ENCODE results near the gene AOC1.

AOC1 gene

DNA sequence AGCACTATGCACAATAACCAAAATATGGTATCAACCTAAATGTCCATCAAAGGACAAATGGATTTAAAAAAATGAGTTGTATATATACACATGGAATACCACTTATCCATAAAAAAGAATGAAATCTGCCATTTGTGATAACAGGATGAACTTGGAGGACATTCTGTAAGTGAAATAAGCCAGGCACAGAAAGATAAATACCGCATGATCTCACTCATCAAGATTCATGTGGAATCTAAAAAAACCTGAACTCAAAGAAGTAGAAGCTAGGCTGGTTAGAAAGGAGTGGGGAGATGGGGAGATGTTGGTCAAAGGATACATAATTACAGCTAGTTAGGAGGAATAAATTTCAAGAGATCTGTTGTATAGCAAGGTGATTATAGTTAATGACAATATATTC, 17.3 kb upstream of the AOC1 start:
- no peak for DNase-seq

- DNase-seq: no peak
These were observed 16.5 kb upstream of the AOC1 start for GRCh38 chr7:150835702-150836280.

GRCh38 chr7:150838965-150839650, 13.2 kb upstream of the AOC1 start:
- no peak for DNase-seq

GRCh38 chr7:150842018-150842417, 10.3 kb upstream of the AOC1 start:
- no peak for DNase-seq

DNA sequence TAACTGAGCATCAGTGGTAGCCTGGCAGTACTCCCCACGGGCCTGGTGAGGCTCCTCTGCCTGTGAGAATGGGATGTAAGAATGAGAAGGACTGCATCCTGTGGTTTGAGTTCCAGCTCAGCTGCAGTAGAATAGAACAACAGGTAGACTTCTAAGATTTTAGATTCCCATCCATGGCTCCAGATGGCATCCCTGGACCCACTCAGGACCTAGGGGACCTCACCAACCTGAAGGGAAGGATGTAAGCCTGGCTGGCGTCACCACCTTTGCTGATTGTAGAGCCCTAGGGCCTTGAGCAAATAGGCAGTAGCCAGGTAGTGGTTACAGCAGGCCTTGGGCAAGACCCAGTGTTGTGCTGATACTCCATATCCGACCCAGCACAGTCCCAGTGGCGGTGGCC, 9.6 kb upstream of the AOC1 start:
- no peak for DNase-seq

- no peak for DNase-seq
These were observed 6.9 kb upstream of the AOC1 start for GRCh38 chr7:150845421-150845861.

DNA sequence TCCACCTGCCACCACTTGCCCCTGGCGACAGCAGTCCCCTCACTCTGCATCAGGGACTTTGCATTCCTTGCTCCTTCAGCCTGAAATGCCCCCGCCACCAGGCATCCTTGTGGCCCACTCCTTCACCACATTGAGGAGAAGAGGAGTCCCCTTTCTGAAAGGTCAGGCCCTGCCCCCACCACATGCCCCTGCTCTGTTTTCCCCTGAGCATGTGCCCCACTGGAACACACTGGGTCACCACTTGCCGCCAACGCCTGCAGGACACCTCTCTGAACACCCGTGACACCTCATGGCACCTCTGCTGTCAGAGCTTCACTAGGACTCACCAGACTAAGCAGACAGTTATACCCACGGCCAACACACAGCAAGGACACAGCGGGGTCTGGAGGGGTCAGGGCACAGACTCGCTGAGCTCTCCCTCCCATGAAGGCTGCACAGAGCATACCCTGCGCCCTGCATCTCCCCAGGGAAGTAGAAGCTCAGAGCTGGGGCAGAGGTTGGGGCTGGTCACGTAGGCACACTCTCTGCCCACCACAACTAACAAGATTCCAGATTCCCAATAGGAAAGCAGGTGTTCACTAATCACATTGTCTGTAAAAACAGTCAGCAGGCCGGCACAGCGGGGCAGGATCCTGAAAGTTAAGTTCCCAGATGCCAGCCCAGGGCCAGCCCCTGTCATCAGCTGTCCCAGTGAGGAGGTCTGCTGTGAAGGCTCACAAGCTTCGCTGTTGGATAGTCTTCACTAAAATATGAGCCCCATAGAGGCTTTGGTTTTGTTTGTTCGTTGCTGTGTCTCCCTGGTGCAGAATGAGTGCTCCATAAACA, 5.8 kb upstream of the AOC1 start:
- no peak for DNase-seq

GRCh38 chr7:150847536-150847935, 4.8 kb upstream of the AOC1 start:
- no peak for DNase-seq

DNA sequence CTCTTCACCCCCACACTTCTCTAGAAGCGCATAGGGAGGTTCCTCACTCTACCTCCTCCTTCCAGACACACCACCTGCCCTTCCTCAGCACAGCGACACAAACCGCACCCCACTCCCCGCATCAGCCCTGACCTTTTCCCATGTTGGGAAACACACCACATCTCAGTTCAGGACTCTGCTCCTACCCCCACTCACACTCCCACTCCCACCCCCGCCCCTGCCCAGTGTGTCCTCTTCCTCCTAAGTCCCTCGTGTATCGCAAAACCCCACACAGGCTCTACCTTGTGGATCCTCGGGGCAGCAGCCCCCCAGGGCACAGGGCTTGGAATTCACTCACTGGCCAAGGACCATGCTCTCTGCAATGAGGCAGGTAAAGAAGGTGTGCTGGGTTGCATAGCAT, 4.2 kb upstream of the AOC1 start:
- no peak for DNase-seq

DNA sequence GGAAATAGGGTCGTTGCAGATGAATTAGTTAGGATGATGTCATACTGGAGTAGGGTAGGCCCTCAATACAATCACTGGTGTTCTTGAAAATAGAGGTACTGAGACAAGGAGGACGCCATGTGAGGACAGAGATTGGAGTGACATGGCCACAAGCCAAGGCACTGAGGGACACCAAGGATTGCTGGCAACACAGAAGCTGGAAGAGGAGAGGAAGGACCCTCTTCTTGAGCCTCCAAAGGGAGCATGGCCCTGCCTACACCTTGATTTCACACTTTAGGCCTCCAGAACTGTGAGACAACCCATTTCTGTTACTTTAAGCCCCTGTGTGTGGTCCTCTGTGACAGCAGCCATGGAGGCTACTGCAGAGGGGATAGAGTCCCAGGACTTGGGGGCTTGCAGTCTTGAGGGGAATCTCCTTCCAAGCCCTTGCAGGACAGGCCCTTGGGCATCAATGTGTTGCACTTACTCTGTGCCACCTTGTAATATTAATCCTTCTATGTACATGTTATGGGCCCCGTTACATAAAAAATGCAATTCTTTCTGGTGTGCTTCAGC, 3.7 kb upstream of the AOC1 start:
- DNase-seq: no peak

- DNase-seq: no peak
These were observed 3.0 kb upstream of the AOC1 start for GRCh38 chr7:150849204-150849775.

- DNase-seq: no peak
These were observed 2.0 kb upstream of the AOC1 start for GRCh38 chr7:150850273-150850672.

GRCh38 chr7:150851492-150852370, 586 bp upstream of the AOC1 start:
- no peak for DNase-seq

GRCh38 chr7:150854066-150855000, 2.0 kb downstream of the AOC1 start:
- no peak for DNase-seq

DNA sequence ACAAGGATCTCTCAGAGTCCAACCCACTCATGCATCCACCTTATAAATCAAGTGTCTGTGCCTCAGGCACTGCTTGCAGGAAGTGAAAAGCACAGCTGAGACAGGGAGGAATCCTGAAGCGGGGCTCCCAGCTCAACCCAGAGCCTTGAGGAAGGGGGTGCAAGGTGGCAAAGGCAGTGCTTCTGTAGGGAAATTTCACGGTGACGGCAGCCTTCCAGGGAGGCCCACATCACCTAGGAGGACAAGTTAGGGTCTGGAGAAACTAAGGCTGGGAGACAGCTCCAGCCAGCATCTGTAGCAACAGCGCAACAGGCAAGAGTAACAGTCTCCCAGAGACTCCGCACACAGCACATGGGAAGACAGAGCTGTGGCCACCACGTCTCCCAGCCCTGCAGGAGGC, 2.7 kb downstream of the AOC1 start:
- DNase-seq: no peak

DNA sequence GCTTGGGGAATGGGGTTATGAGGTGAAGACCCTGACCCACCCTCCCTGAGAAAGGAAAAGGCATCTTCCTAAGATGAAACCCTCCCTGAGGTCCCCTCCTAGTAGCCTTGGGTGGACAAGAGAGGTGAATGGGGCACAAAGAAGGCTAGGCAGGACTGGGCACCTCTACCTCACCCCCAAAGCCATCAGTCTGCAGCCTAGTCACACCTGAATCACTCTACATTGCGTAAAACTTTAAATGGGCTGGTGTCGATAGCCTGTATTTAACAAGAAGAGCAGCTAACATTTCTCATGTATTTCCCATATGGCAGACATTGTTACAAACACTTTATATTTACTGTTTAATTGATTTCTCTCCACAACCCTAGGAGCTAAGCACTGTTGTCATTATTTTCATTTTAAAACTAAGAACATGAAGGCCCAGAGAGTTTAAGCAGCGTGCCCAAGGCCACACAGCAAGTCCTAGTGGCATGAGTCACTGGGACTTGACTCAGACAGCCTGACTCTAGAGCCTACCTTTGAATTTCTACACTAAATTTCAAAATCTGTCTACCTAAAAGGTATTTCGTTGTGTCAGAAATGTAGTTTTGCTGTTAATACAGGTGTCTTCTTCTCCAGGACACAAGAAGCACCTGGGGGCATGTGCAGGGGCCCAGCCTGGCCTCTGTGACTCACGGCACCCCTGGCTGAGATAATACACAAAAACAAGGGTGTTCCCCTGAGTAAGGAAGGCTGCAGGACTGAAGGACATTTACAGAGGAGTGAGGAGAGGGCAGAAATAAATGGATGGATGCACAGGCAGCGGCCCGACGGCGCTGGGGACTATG, 3.4 kb downstream of the AOC1 start:
- DNase-seq: no peak

DNA sequence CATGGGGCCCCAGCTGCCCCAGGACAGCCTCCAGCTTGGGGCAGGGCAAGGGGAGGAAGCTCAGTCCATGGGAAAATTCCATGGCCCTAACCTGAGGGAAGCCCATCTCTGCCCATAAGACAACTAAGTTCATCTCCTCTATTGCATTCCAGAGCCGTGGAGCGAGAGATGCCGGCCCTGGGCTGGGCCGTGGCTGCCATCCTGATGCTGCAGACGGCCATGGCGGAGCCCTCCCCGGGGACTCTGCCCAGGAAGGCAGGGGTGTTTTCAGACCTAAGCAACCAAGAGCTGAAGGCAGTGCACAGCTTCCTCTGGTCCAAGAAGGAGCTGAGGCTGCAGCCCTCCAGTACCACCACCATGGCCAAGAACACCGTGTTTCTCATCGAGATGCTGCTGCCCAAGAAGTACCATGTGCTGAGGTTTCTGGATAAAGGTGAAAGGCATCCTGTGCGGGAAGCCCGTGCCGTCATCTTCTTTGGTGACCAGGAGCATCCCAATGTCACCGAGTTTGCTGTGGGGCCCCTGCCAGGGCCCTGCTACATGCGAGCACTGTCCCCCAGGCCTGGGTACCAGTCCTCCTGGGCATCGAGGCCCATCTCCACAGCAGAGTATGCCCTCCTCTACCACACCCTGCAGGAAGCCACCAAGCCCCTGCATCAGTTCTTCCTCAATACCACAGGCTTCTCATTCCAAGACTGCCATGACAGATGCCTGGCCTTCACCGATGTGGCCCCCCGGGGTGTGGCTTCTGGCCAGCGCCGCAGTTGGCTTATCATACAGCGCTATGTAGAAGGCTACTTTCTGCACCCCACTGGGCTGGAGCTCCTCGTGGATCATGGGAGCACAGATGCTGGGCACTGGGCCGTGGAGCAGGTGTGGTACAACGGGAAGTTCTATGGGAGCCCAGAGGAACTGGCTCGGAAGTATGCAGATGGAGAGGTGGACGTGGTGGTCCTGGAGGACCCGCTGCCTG, 4.3 kb downstream of the AOC1 start:
- no peak for DNase-seq

DNA sequence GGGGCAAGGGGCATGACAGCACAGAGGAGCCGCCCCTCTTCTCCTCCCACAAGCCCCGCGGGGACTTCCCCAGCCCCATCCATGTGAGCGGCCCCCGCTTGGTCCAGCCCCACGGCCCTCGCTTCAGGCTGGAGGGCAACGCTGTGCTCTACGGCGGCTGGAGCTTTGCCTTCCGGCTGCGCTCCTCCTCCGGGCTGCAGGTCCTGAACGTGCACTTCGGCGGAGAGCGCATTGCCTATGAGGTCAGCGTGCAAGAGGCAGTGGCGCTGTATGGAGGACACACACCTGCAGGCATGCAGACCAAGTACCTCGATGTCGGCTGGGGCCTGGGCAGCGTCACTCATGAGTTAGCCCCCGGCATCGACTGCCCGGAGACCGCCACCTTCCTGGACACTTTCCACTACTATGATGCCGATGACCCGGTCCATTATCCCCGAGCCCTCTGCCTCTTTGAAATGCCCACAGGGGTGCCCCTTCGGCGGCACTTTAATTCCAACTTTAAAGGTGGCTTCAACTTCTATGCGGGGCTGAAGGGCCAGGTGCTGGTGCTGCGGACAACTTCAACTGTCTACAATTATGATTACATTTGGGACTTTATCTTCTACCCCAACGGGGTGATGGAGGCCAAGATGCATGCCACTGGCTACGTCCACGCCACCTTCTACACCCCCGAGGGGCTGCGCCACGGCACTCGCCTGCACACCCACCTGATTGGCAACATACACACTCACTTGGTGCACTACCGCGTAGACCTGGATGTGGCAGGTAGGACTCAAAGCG, 5.1 kb downstream of the AOC1 start:
- no peak for DNase-seq
